OCI-LY1 (cell line): ENCODE results near the gene ASS1.

ENCODE experiments used
- H2AFZ ChIP-seq: fragments of 200-600 bp; sonication (generic), shearing (Covaris generic); 2 replicates; pipeline ENCODE4 v1.6.0; 2014; ENCODE audit warnings: antibody characterized with exemption, mild to moderate bottlenecking, low read length
- H3F3A ChIP-seq: fragments of 200-600 bp; sonication (generic), shearing (Covaris generic); 2 replicates; pipeline ENCODE4 v1.6.0; 2014; ENCODE audit warnings: mild to moderate bottlenecking, antibody characterized with exemption, low read length, moderate library complexity; ENCODE audit not compliant: insufficient read depth
- H3K27ac ChIP-seq: fragments of 200-600 bp; sonication (generic); 2 replicates; pipeline ENCODE4 v1.5.1; 2014; ENCODE audit warnings: low read length, mixed run types, mild to moderate bottlenecking, low read depth; ENCODE audit not compliant: poor library complexity, severe bottlenecking
- H3K27me3 ChIP-seq: fragments of 200-600 bp; sonication (generic); 2 replicates; pipeline ENCODE4 v1.6.0; 2014; ENCODE audit warnings: antibody characterized with exemption, mild to moderate bottlenecking, low read length, moderate library complexity; ENCODE audit not compliant: insufficient read depth
- H3K36me3 ChIP-seq: fragments of 200-600 bp; sonication (generic); 2 replicates; pipeline ENCODE4 v1.6.1; 2014; ENCODE audit warnings: mild to moderate bottlenecking, antibody characterized with exemption, low read length, moderate library complexity, mixed read lengths; ENCODE audit not compliant: insufficient read depth
- H3K4me1 ChIP-seq: fragments of 200-600 bp; sonication (generic); 2 replicates; pipeline ENCODE4 v1.5.1; 2014; ENCODE audit warnings: mild to moderate bottlenecking, low read length, moderate library complexity; ENCODE audit not compliant: insufficient read depth, severe bottlenecking
- H3K4me2 ChIP-seq: fragments of 200-600 bp; sonication (generic), shearing (Covaris generic); 2 replicates; pipeline ENCODE4 v1.6.1; 2014; ENCODE audit warnings: low read length
- H3K4me3 ChIP-seq: fragments of 200-600 bp; sonication (generic); 2 replicates; pipeline ENCODE4 v1.5.1; 2014; ENCODE audit warnings: low read length, low read depth, mild to moderate bottlenecking, mixed read lengths; ENCODE audit not compliant: poor library complexity, severe bottlenecking
- H3K79me2 ChIP-seq: fragments of 200-600 bp; shearing (Covaris generic); 2 replicates; pipeline ENCODE4 v1.6.1; 2016; ENCODE audit warnings: mixed run types, low read length, mixed read lengths; ENCODE audit not compliant: insufficient read depth
- H3K9ac ChIP-seq: fragments of 200-600 bp; sonication (generic), shearing (Covaris generic); 2 replicates; pipeline ENCODE4 v1.6.1; 2014; ENCODE audit warnings: mild to moderate bottlenecking, low read length, mixed read lengths
- H3K9me2 ChIP-seq: fragments of 200-600 bp; sonication (generic), shearing (Covaris generic); 2 replicates; pipeline ENCODE4 v1.6.1; 2014; ENCODE audit warnings: low read depth, mild to moderate bottlenecking, low read length, mixed read lengths
- H3K9me3 ChIP-seq: fragments of 200-600 bp; shearing (Covaris generic); 2 replicates; pipeline ENCODE4 v1.6.1; 2014; ENCODE audit warnings: low read length, mixed read lengths
- H4K20me1 ChIP-seq: fragments of 200-600 bp; sonication (generic), shearing (Covaris generic); 2 replicates; pipeline ENCODE4 v1.6.0; 2016; ENCODE audit warnings: mild to moderate bottlenecking, low read length; ENCODE audit not compliant: insufficient read depth
- CTCF ChIP-seq: fragments of 200-600 bp; sonication (generic), shearing (Covaris generic); IDR thresholded peaks from 2 replicates; pipeline ENCODE4 v1.5.1; 2017; ENCODE audit warnings: mild to moderate bottlenecking, antibody characterized with exemption, low read length, moderate library complexity, mixed read lengths
- EZH2 ChIP-seq: fragments of 200-600 bp; sonication (generic), shearing (Covaris generic); IDR thresholded peaks from 2 replicates; pipeline ENCODE4 v1.8.0; 2017; ENCODE audit warnings: borderline replicate concordance, mixed run types, mild to moderate bottlenecking, antibody characterized with exemption, low read length, moderate library complexity, mixed read lengths

ASS1 gene

GRCh38 chr9:130474106-130474505, 29.3 kb downstream of the ASS1 start:
- no peak overlapping the region for H3K27ac ChIP-seq

GRCh38 chr9:130476151-130476730, 31.5 kb downstream of the ASS1 start:
- Histone ChIP-seq H3K9me3 (no peaks in the 10 kb centered on the region), H2AFZ (no peak overlapping the region), H3K4me2 (no peak overlapping the region), H3K9me2 (no peaks in the 10 kb centered on the region), H3K4me1 (no peaks in the 10 kb centered on the region), H3K27me3 (0 out of 2 replicates have a peak, but pooled peaks cover 6% of the 10 kb centered on the region), H3F3A (no peaks in the 10 kb centered on the region), H3K9ac (no peak overlapping the region), H3K36me3 (no peaks in the 10 kb centered on the region), H4K20me1 (no peaks in the 10 kb centered on the region), H3K4me3 (no peak overlapping the region), H3K27ac (no peak overlapping the region), H3K79me2 (no peaks in the 10 kb centered on the region)
- no peak for TF ChIP-seq CTCF
- TF ChIP-seq EZH2: no peak

More at GRCh38 chr9:130474106-130474505, 29.3 kb downstream of the ASS1 start:
- TF ChIP-seq EZH2 (no peak), CTCF (no peak)
- Histone ChIP-seq H4K20me1 (no peaks in the 10 kb centered on the region), H3K9me3 (no peaks in the 10 kb centered on the region), H3K79me2 (no peaks in the 10 kb centered on the region), H3F3A (no peaks in the 10 kb centered on the region), H3K36me3 (no peaks in the 10 kb centered on the region), H3K4me3 (no peak overlapping the region), H3K9ac (no peak overlapping the region), H3K4me1 (no peaks in the 10 kb centered on the region), H3K4me2 (no peak overlapping the region), H3K9me2 (no peaks in the 10 kb centered on the region), H3K27me3 (peaks cover 12% of the 10 kb centered on the region; the same call in 1 of the 2 replicates), H2AFZ (no peak overlapping the region)

- Histone ChIP-seq H3K4me3 (no peak overlapping the region), H3K27me3 (0 out of 2 replicates have a peak, but pooled peaks cover 6% of the 10 kb centered on the region), H3K9ac (no peak overlapping the region), H3K9me3 (no peaks in the 10 kb centered on the region), H3K4me1 (no peaks in the 10 kb centered on the region), H4K20me1 (no peaks in the 10 kb centered on the region), H3K36me3 (no peaks in the 10 kb centered on the region), H3K79me2 (no peaks in the 10 kb centered on the region), H3K9me2 (no peaks in the 10 kb centered on the region), H3F3A (no peaks in the 10 kb centered on the region), H2AFZ (no peak overlapping the region), H3K27ac (no peak overlapping the region), H3K4me2 (no peak overlapping the region)
- TF ChIP-seq CTCF (no peak), EZH2 (no peak)
Observed at GRCh38 chr9:130477564-130477963, 32.8 kb downstream of the ASS1 start.
